Bronchial epithelial cell (primary cell): Measurements from ENCODE around the gene NLN. TPM values are rescaled to one million over a fixed set of nuclear protein-coding genes. Genes with fewer than 3 reads are reported as not detected.
"Not testable (repeated sequence)": the region's sequence is repeated elsewhere in the genome, so short reads cannot be mapped to it uniquely, and the experiment has no call there.

Source experiments
- DNase-seq: peaks from one replicate; pipeline ENCODE4 v3.0.0-alpha.2; 2010; ENCODE audit warnings: low read depth
- FAIRE-seq: peaks from 2 replicates; lab custom pipeline; 2011; peaks lifted over from hg19 to GRCh38; lab: Jason Lieb, UNC
- H3K27me3 ChIP-seq: 2 replicates; pipeline ENCODE4 v1.5.1; 2011; ENCODE audit warnings: low read length; ENCODE audit not compliant: control insufficient read depth, insufficient read depth
- H3K36me3 ChIP-seq: 2 replicates; pipeline ENCODE4 v1.5.1; 2011; ENCODE audit warnings: low read length; ENCODE audit not compliant: control insufficient read depth, insufficient read depth
- H3K4me3 ChIP-seq: 2 replicates; pipeline ENCODE4 v1.5.1; 2011; ENCODE audit warnings: mild to moderate bottlenecking, low read depth, low read length, control low read depth
- total RNA-seq: library from RNA; depleted of rRNA; stranded (reverse); fragments of >200 nt; gene quantifications from 2 replicates; pipeline ENCODE4 v1.2.1, GENCODE V29; 2014
- TF ChIP-seq, protein P1 (sequence below): IDR thresholded peaks from 2 replicates; pipeline ENCODE4 v1.5.1; 2011; ENCODE audit warnings: mild to moderate bottlenecking, moderate library complexity, low read length, control low read depth, inconsistent platforms; ENCODE audit not compliant: insufficient read depth, severe bottlenecking

NLN gene
- total RNA-seq, 1 donor from 2014 or later = 40.3 TPM

DNA sequence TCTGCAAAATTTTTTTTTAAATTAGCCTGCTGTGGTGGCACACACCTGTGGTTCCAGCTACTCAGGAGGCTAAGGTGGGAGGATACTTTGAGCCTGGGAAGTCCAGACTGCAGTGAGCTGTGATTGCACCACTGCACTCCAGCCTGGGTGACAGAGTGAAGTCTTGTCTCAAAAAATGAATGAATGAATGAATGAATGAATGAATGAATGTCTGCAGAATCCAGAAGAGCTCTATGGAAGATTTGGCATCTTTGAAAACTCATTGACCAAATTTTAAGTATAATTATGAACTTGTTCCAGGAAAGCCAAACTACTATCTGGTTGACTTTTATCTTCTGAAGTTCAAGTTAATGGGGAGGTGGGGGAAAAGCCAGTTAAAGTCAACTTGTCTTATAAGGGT, 110.1 kb downstream of the NLN start:
- DNase-seq (no peak), FAIRE-seq (no peak)
- Histone ChIP-seq H3K36me3 (no peaks in the 10 kb centered on the region), H3K4me3 (no peak overlapping the region), H3K27me3 (no peaks in the 10 kb centered on the region)
- TF ChIP-seq, protein P1, sequence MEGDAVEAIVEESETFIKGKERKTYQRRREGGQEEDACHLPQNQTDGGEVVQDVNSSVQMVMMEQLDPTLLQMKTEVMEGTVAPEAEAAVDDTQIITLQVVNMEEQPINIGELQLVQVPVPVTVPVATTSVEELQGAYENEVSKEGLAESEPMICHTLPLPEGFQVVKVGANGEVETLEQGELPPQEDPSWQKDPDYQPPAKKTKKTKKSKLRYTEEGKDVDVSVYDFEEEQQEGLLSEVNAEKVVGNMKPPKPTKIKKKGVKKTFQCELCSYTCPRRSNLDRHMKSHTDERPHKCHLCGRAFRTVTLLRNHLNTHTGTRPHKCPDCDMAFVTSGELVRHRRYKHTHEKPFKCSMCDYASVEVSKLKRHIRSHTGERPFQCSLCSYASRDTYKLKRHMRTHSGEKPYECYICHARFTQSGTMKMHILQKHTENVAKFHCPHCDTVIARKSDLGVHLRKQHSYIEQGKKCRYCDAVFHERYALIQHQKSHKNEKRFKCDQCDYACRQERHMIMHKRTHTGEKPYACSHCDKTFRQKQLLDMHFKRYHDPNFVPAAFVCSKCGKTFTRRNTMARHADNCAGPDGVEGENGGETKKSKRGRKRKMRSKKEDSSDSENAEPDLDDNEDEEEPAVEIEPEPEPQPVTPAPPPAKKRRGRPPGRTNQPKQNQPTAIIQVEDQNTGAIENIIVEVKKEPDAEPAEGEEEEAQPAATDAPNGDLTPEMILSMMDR = no peak

DNA sequence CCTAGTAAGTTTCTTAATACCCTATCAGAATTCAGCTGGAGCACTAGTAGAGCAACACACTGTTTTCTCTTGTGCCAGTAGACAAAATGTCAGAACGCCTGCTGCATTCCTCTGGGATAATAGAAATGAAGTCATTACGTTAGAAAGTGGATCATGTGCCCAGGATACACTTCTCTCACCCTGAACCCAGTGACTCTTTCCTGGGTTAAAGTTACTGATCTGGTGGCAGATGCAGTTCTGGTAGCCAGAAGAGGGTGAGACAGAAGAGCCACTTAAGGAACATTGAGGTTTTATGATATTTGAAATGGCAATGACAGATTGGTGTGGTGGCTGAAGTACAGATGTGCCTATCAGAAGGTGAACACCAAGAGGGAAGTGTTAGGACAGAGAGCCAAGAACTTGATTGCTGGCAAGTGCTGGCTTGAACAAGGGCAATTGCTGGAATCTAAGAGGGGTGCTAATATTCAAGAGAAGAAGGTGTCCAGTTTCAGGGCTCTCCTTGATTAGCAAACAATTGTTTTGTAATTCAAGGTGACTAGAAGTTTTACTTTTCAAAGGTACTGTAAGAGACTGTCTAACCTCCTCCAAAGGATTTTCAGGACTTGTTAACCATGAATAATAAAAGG, 110.7 kb downstream of the NLN start:
- peak; percentile 87 for DNase-seq
- TF ChIP-seq, protein P1 = no peak
- no peaks in the 10 kb centered on the region for H3K27me3 ChIP-seq
- H3K4me3 ChIP-seq = no peak overlapping the region
- H3K36me3 ChIP-seq = no peaks in the 10 kb centered on the region
- FAIRE-seq = no peak

- TF ChIP-seq, protein P1 = no peak
- no peak for DNase-seq
- Histone ChIP-seq H3K4me3 (no peak overlapping the region), H3K36me3 (no peaks in the 10 kb centered on the region), H3K27me3 (no peaks in the 10 kb centered on the region)
- FAIRE-seq = no peak
Measured at GRCh38 chr5:65833780-65834179, 111.8 kb downstream of the NLN start.

GRCh38 chr5:65834306-65834705, 112.3 kb downstream of the NLN start:
- DNase-seq (no peak), FAIRE-seq (no peak)
- Histone ChIP-seq H3K27me3 (no peaks in the 10 kb centered on the region), H3K4me3 (no peak overlapping the region), H3K36me3 (no peaks in the 10 kb centered on the region)
- TF ChIP-seq, protein P1 = no peak

- FAIRE-seq (no peak), DNase-seq (no peak)
- H3K36me3 ChIP-seq = no peaks in the 10 kb centered on the region
- TF ChIP-seq, protein P1 = no peak
- H3K27me3 ChIP-seq = no peaks in the 10 kb centered on the region
- H3K4me3 ChIP-seq = no peak overlapping the region
Measured at GRCh38 chr5:65835191-65835590, 113.2 kb downstream of the NLN start.

GRCh38 chr5:65837139-65837538, 115.1 kb downstream of the NLN start:
- H3K27me3 ChIP-seq = no peaks in the 10 kb centered on the region
- DNase-seq (peak; percentile 83), FAIRE-seq (no peak)
- TF ChIP-seq, protein P1 = no peak
- H3K36me3 ChIP-seq = no peaks in the 10 kb centered on the region
- H3K4me3 ChIP-seq = no peak overlapping the region

DNA sequence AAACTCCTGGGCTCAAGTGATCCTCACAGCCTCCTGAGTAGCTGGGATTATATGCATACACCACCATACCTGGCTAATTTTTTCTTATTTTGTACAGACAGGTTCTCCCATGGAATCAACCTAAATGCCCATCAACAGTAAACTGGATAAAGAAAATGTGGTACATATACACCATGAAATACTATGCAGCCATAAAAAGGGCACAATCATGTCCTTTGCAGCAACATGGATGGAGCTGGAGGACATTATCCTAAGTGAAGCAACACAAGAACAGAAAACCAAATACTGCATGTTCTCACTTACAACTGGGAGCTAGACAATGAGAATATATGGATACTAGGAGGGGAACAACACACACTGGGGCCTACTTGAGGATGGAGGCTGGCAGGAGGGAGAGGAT, 117.2 kb downstream of the NLN start:
- not testable (repeated sequence) for DNase-seq, H3K27me3 ChIP-seq, H3K4me3 ChIP-seq, FAIRE-seq, H3K36me3 ChIP-seq
